T-cell (primary cell): ENCODE results near the gene RAB20. TPM values are rescaled to one million over a fixed set of nuclear protein-coding genes. Genes with fewer than 3 reads are reported as not detected.

Source experiments
- ATAC-seq, 4 experiments: fragments of 200-7000 bp in 3 of 4; fragments of 150-1000 bp in 1 of 4; cut with Tn5 transposase; replicated peaks in 1 of 4; 1 replicate in 3 of 4; 2 replicates in 1 of 4; pipeline ENCODE4 v1.10.0; 2021; ENCODE audit warnings: moderate library complexity in 3 of 4, mild to moderate bottlenecking in 2 of 4, moderate number of reproducible peaks in 1 of 4
- CTCF ChIA-PET, 2 donors: fragments of 300-600 bp; sonication (Branson Sonifier 250); formaldehyde crosslinking; loops; one replicate each; lab custom pipeline; 2022; ENCODE audit warnings: antibody characterized with exemption in 2 of 2; lab: Charles Lee
- POLR2A ChIA-PET, 2 donors: fragments of 300-600 bp; sonication (Branson Sonifier 250); formaldehyde crosslinking; loops; one replicate each; lab custom pipeline; 2022; ENCODE audit warnings: antibody characterized with exemption in 2 of 2; lab: Charles Lee
- DNase-seq, 35 experiments: peaks; one replicate each; pipeline versions ENCODE4 v3.0.0 to v3.0.0-alpha.2; 2013 to 2023
- H3K27ac ChIP-seq: one replicate; pipeline ENCODE4 v1.5.1; 2013; ENCODE audit warnings: low read length
- H3K27me3 ChIP-seq, 2 experiments: replicated peaks in 1 of 2; 1 replicate in 1 of 2; 2 replicates in 1 of 2; pipeline versions ENCODE4 v1.6.1 to v1.7.0; 2013; ENCODE audit warnings: low read length in 1 of 2, mixed read lengths in 1 of 2; ENCODE audit not compliant: control insufficient read depth in 2 of 2, insufficient read depth in 2 of 2; ENCODE audit errors: extremely low read depth in 1 of 2
- H3K36me3 ChIP-seq, 2 donors: 1 replicate in 1 of 2; 2 replicates in 1 of 2; pipeline versions ENCODE4 v1.6.1 to v1.7.0; 2013; ENCODE audit warnings: low read length in 1 of 2; ENCODE audit not compliant: control insufficient read depth in 2 of 2, insufficient read depth in 1 of 2; ENCODE audit errors: extremely low read depth in 1 of 2
- H3K4me1 ChIP-seq, 2 experiments: 1 replicate in 1 of 2; 2 replicates in 1 of 2; pipeline versions ENCODE4 v1.6.1 to v1.7.0; 2013; ENCODE audit warnings: low read length in 2 of 2, mixed read lengths in 1 of 2; ENCODE audit not compliant: insufficient read depth in 2 of 2, control insufficient read depth in 1 of 2; ENCODE audit errors: extremely low read depth in 1 of 2
- H3K4me3 ChIP-seq, 2 donors: 1 replicate in 1 of 2; 2 replicates in 1 of 2; pipeline versions ENCODE4 v1.5.1 to v1.7.0; 2013; ENCODE audit warnings: mild to moderate bottlenecking in 2 of 2, low read length in 1 of 2, moderate library complexity in 1 of 2; ENCODE audit not compliant: control insufficient read depth in 1 of 2; ENCODE audit errors: extremely low read depth in 1 of 2
- H3K9me3 ChIP-seq: 2 replicates; pipeline ENCODE4 v1.7.0; 2013
- H3K27ac Mint-ChIP-seq, 2 donors: one replicate each; pipeline ENCODE4 v1.8.0; 2020 to 2021; ENCODE audit warnings: mild to moderate bottlenecking in 2 of 2, mixed read lengths in 2 of 2
- H3K27me3 Mint-ChIP-seq, 2 donors: one replicate each; pipeline ENCODE4 v1.8.0; 2021 to 2022; ENCODE audit warnings: mixed read lengths in 2 of 2
- H3K36me3 Mint-ChIP-seq: one replicate; pipeline ENCODE4 v1.8.0; 2021; ENCODE audit warnings: mixed read lengths
- H3K4me1 Mint-ChIP-seq, 3 donors: one replicate each; pipeline ENCODE4 v1.8.0; 2020 to 2022; ENCODE audit warnings: mixed read lengths in 3 of 3, mild to moderate bottlenecking in 1 of 3
- H3K4me3 Mint-ChIP-seq, 3 donors: one replicate each; pipeline ENCODE4 v1.8.0; 2020 to 2022; ENCODE audit warnings: mild to moderate bottlenecking in 3 of 3, mixed read lengths in 3 of 3, moderate library complexity in 3 of 3
- H3K9me3 Mint-ChIP-seq, 3 donors: one replicate each; pipeline ENCODE4 v1.8.0; 2020 to 2022; ENCODE audit warnings: mixed read lengths in 3 of 3
- WGBS: methylation state at CpG from one replicate; pipeline ENCODE4 v1.1.5; 2013; ENCODE audit warnings: missing lambda C conversion rate; ENCODE audit not compliant: insufficient coverage; 5-methylcytosine and 5-hydroxymethylcytosine counted together
- total RNA-seq, 35 experiments: library from RNA in 6 of 35; stranded (reverse) in 6 of 35; fragments of 120-200 nt in 1 of 35; gene quantifications; one replicate each; pipeline versions ENCODE4 v1.2.1 to v1.2.4 and lab custom pipeline; 2013 to 2026

The RAB20 gene
- total RNA-seq, 5 donors from 2014 or later (not counting 1 experiment from before 2014, with no cell fraction given) = 0.47 to 3.1 (median 2.1) TPM

- CTCF ChIA-PET = no interaction called here
- Histone ChIP-seq H3K27ac (no peak overlapping the region), H3K9me3 (no peaks in the 10 kb centered on the region), H3K36me3 (no peaks in the 10 kb centered on the region), H3K4me3 (no peak overlapping the region), H3K4me1 (peaks cover 0 to 10% of the 10 kb centered on the region in 2 experiments), H3K27me3 (peaks cover 0 to 3% of the 10 kb centered on the region in 2 experiments)
- Mint-ChIP-seq H3K4me1 (peaks cover 4 to 10% (median 5%) of the 10 kb centered on the region in 3 donors), H3K36me3 (no peaks in the 10 kb centered on the region), H3K27me3 (peaks cover under 1 to 2% of the 10 kb centered on the region in 2 donors), H3K27ac (no peak overlapping the region), H3K9me3 (no peaks in the 10 kb centered on the region), H3K4me3 (no peak overlapping the region)
- ATAC-seq (no peak), DNase-seq (no peak)
- POLR2A ChIA-PET = no interaction called here
- 82% methylated on average over 5 of the region's 7 CpGs for WGBS
Measured at GRCh38 chr13:110519506-110519905, 42.0 kb downstream of the RAB20 start.

GRCh38 chr13:110519046-110519445, 42.5 kb downstream of the RAB20 start:
- Mint-ChIP-seq H3K36me3 (no peaks in the 10 kb centered on the region), H3K9me3 (no peaks in the 10 kb centered on the region), H3K4me1 (peaks cover 0 to 5% (median under 1%) of the 10 kb centered on the region in 3 donors), H3K4me3 (no peak overlapping the region), H3K27me3 (peaks cover 2 to 4% of the 10 kb centered on the region in 2 donors), H3K27ac (no peak overlapping the region)
- no peak overlapping the region for H3K27ac ChIP-seq
- no peak for DNase-seq
- ATAC-seq = no peak
- POLR2A ChIA-PET = no interaction called here
- 84% methylated on average over 13 of the region's 16 CpGs for WGBS
- peaks cover 0 to 5% of the 10 kb centered on the region in 2 experiments for H3K4me1 ChIP-seq
- H3K9me3 ChIP-seq = no peaks in the 10 kb centered on the region
- H3K36me3 ChIP-seq = no peaks in the 10 kb centered on the region
- CTCF ChIA-PET = no interaction called here
- peaks cover 0 to 3% of the 10 kb centered on the region in 2 experiments for H3K27me3 ChIP-seq
- no peak overlapping the region for H3K4me3 ChIP-seq

GRCh38 chr13:110518571-110518970, 43.0 kb downstream of the RAB20 start:
- WGBS = 84% methylated on average over 8 of the region's 11 CpGs
- POLR2A ChIA-PET = no interaction called here

GRCh38 chr13:110518226-110518525, 43.3 kb downstream of the RAB20 start:
- Histone ChIP-seq H3K4me3 (no peak overlapping the region), H3K4me1 (no peaks in the 10 kb centered on the region), H3K27ac (no peak overlapping the region), H3K27me3 (peaks cover 0 to 3% of the 10 kb centered on the region in 2 experiments), H3K9me3 (no peaks in the 10 kb centered on the region), H3K36me3 (no peaks in the 10 kb centered on the region)
- Mint-ChIP-seq H3K27me3 (peaks cover 2 to 4% of the 10 kb centered on the region in 2 donors), H3K9me3 (no peaks in the 10 kb centered on the region), H3K27ac (no peak overlapping the region), H3K4me1 (peaks cover 0 to 2% (median 0%) of the 10 kb centered on the region in 3 donors), H3K36me3 (no peaks in the 10 kb centered on the region), H3K4me3 (no peak overlapping the region)
- ChIA-PET POLR2A (no interaction called here), CTCF (no interaction called here)
- no peak for ATAC-seq
- WGBS = 81% methylated on average over 4 of the region's 8 CpGs
- DNase-seq = no peak

More at GRCh38 chr13:110518571-110518970, 43.0 kb downstream of the RAB20 start:
- H3K27ac ChIP-seq = no peak overlapping the region
- peaks cover 0 to 3% of the 10 kb centered on the region in 2 experiments for H3K27me3 ChIP-seq
- H3K36me3 ChIP-seq = no peaks in the 10 kb centered on the region
- CTCF ChIA-PET = no interaction called here
- no peaks in the 10 kb centered on the region for H3K9me3 ChIP-seq
- DNase-seq = no peak
- H3K4me3 ChIP-seq = no peak overlapping the region
- Mint-ChIP-seq H3K36me3 (no peaks in the 10 kb centered on the region), H3K4me1 (peaks cover 0 to 2% (median 0%) of the 10 kb centered on the region in 3 donors), H3K9me3 (no peaks in the 10 kb centered on the region), H3K27ac (no peak overlapping the region), H3K27me3 (peaks cover 2 to 4% of the 10 kb centered on the region in 2 donors), H3K4me3 (no peak overlapping the region)
- ATAC-seq = no peak
- peaks cover 0 to under 1% of the 10 kb centered on the region in 2 experiments for H3K4me1 ChIP-seq

GRCh38 chr13:110517505-110518225, 43.9 kb downstream of the RAB20 start:
- no peak for DNase-seq
- Mint-ChIP-seq H3K27ac (no peak overlapping the region), H3K36me3 (no peaks in the 10 kb centered on the region), H3K4me3 (no peak overlapping the region), H3K27me3 (peaks cover 2 to 4% of the 10 kb centered on the region in 2 donors), H3K4me1 (no peaks in the 10 kb centered on the region), H3K9me3 (no peaks in the 10 kb centered on the region)
- WGBS = 68% methylated on average over 3 of the region's 7 CpGs
- no peaks in the 10 kb centered on the region for H3K9me3 ChIP-seq
- POLR2A ChIA-PET = no interaction called here
- H3K27ac ChIP-seq = no peak overlapping the region
- ATAC-seq = no peak
- peaks cover 0 to 3% of the 10 kb centered on the region in 2 experiments for H3K27me3 ChIP-seq
- H3K4me1 ChIP-seq = no peaks in the 10 kb centered on the region
- H3K36me3 ChIP-seq = no peaks in the 10 kb centered on the region
- no peak overlapping the region for H3K4me3 ChIP-seq
- CTCF ChIA-PET = no interaction called here

GRCh38 chr13:110516500-110516899, 45.0 kb downstream of the RAB20 start:
- ATAC-seq (no peak), DNase-seq (no peak)
- WGBS = 88% methylated on average over 8 of the region's 12 CpGs
- Mint-ChIP-seq H3K9me3 (no peaks in the 10 kb centered on the region), H3K4me1 (no peaks in the 10 kb centered on the region), H3K4me3 (no peak overlapping the region), H3K27ac (no peak overlapping the region), H3K36me3 (no peaks in the 10 kb centered on the region), H3K27me3 (peaks cover 2 to 4% of the 10 kb centered on the region in 2 donors)
- POLR2A ChIA-PET = no interaction called here
- H3K27ac ChIP-seq = no peak overlapping the region
- no peaks in the 10 kb centered on the region for H3K4me1 ChIP-seq
- H3K4me3 ChIP-seq = no peak overlapping the region
- H3K36me3 ChIP-seq = no peaks in the 10 kb centered on the region
- H3K9me3 ChIP-seq = no peaks in the 10 kb centered on the region
- CTCF ChIA-PET = no interaction called here
- peaks cover 0 to 3% of the 10 kb centered on the region in 2 experiments for H3K27me3 ChIP-seq
